ENCODE data around the gene KLK1. TPM values are rescaled to one million over a fixed set of nuclear protein-coding genes. Genes with fewer than 3 reads are reported as not detected.

KLK1 gene
- total and polyA plus RNA-seq, 2 of the 13 experiments (the other 11 are each of a cell fraction or from before 2014, with no cell fraction given): not detected

DNA sequence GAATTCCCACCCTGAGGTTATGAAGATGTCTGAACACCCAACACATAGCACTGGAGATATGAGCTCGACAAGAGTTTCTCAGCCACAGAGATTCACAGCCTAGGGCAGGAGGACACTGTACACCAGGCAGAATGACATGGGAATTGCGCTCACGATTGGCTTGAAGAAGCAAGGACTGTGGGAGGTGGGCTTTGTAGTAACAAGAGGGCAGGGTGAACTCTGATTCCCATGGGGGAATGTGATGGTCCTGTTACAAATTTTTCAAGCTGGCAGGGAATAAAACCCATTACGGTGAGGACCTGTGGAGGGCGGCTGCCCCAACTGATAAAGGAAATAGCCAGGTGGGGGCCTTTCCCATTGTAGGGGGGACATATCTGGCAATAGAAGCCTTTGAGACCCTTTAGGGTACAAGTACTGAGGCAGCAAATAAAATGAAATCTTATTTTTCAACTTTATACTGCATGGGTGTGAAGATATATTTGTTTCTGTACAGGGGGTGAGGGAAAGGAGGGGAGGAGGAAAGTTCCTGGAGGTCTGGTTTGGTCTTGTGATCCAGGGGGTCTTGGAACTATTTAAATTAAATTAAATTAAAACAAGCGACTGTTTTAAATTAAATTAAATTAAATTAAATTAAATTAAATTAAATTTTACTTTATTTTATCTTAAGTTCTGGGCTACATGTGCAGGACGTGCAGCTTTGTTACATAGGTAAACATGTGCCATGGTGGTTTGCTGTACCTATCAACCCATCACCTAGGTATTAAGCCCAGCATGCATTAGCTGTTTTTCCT is 38.1 kb upstream of the KLK1 start:
- H3K79me2 ChIP-seq (ENCODE audit: insufficient read depth, low read length): no peaks in the 10 kb centered on the region
- H3K4me2 ChIP-seq (ENCODE audit: low read depth, low read length): no peak overlapping the region
- 28% methylated on average over 7 of the region's 7 CpGs for WGBS (ENCODE audit: low lambda C conversion rate)
- DNase-seq (ENCODE audit: low spot score) (no peak), FAIRE-seq (no peak), ATAC-seq (no peak)
- no peak overlapping the region for H3K9ac ChIP-seq (ENCODE audit: insufficient read depth, low read depth, low read length)
- TF ChIP-seq, protein P1, sequence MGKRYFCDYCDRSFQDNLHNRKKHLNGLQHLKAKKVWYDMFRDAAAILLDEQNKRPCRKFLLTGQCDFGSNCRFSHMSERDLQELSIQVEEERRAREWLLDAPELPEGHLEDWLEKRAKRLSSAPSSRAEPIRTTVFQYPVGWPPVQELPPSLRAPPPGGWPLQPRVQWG (CRISPR knock-in tag; IDR thresholded peaks at IDR 0.05; ENCODE audit: borderline replicate concordance, low read depth): no peak
- TF ChIP-seq CEBPG (CRISPR knock-in tag; IDR thresholded peaks at IDR 0.05) (no peak), TBP (CRISPR knock-in tag; IDR thresholded peaks at IDR 0.05) (no peak), SRSF4 (IDR thresholded peaks at IDR 0.05; ENCODE audit: low read depth, low read length, poor library complexity, severe bottlenecking) (no peak), ZSCAN9 (CRISPR knock-in tag; IDR thresholded peaks at IDR 0.05; ENCODE audit: borderline replicate concordance) (no peak), ATAD3A (CRISPR knock-in tag; IDR thresholded peaks at IDR 0.05) (no peak), AGO2 (optimal IDR thresholded peaks at IDR 0.05; ENCODE audit: low read depth, low read length) (no peak), SIX1 (CRISPR knock-in tag; IDR thresholded peaks at IDR 0.05; ENCODE audit: borderline replicate concordance) (no peak), ZSCAN30 (CRISPR knock-in tag; IDR thresholded peaks at IDR 0.05) (no peak), SRF (IDR thresholded peaks at IDR 0.05; ENCODE audit: low read depth, low read length) (no peak)
- TF ChIP-seq, protein P2, sequence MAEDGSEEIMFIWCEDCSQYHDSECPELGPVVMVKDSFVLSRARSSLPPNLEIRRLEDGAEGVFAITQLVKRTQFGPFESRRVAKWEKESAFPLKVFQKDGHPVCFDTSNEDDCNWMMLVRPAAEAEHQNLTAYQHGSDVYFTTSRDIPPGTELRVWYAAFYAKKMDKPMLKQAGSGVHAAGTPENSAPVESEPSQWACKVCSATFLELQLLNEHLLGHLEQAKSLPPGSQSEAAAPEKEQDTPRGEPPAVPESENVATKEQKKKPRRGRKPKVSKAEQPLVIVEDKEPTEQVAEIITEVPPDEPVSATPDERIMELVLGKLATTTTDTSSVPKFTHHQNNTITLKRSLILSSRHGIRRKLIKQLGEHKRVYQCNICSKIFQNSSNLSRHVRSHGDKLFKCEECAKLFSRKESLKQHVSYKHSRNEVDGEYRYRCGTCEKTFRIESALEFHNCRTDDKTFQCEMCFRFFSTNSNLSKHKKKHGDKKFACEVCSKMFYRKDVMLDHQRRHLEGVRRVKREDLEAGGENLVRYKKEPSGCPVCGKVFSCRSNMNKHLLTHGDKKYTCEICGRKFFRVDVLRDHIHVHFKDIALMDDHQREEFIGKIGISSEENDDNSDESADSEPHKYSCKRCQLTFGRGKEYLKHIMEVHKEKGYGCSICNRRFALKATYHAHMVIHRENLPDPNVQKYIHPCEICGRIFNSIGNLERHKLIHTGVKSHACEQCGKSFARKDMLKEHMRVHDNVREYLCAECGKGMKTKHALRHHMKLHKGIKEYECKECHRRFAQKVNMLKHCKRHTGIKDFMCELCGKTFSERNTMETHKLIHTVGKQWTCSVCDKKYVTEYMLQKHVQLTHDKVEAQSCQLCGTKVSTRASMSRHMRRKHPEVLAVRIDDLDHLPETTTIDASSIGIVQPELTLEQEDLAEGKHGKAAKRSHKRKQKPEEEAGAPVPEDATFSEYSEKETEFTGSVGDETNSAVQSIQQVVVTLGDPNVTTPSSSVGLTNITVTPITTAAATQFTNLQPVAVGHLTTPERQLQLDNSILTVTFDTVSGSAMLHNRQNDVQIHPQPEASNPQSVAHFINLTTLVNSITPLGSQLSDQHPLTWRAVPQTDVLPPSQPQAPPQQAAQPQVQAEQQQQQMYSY (CRISPR knock-in tag; IDR thresholded peaks at IDR 0.05): no peak
- TF ChIP-seq, protein P3, sequence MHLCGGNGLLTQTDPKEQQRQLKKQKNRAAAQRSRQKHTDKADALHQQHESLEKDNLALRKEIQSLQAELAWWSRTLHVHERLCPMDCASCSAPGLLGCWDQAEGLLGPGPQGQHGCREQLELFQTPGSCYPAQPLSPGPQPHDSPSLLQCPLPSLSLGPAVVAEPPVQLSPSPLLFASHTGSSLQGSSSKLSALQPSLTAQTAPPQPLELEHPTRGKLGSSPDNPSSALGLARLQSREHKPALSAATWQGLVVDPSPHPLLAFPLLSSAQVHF (CRISPR knock-in tag; IDR thresholded peaks at IDR 0.05): no peak
- TF ChIP-seq, protein P4, sequence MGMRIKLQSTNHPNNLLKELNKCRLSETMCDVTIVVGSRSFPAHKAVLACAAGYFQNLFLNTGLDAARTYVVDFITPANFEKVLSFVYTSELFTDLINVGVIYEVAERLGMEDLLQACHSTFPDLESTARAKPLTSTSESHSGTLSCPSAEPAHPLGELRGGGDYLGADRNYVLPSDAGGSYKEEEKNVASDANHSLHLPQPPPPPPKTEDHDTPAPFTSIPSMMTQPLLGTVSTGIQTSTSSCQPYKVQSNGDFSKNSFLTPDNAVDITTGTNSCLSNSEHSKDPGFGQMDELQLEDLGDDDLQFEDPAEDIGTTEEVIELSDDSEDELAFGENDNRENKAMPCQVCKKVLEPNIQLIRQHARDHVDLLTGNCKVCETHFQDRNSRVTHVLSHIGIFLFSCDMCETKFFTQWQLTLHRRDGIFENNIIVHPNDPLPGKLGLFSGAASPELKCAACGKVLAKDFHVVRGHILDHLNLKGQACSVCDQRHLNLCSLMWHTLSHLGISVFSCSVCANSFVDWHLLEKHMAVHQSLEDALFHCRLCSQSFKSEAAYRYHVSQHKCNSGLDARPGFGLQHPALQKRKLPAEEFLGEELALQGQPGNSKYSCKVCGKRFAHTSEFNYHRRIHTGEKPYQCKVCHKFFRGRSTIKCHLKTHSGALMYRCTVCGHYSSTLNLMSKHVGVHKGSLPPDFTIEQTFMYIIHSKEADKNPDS (CRISPR knock-in tag; IDR thresholded peaks at IDR 0.05): no peak
- TF ChIP-seq, protein P5, sequence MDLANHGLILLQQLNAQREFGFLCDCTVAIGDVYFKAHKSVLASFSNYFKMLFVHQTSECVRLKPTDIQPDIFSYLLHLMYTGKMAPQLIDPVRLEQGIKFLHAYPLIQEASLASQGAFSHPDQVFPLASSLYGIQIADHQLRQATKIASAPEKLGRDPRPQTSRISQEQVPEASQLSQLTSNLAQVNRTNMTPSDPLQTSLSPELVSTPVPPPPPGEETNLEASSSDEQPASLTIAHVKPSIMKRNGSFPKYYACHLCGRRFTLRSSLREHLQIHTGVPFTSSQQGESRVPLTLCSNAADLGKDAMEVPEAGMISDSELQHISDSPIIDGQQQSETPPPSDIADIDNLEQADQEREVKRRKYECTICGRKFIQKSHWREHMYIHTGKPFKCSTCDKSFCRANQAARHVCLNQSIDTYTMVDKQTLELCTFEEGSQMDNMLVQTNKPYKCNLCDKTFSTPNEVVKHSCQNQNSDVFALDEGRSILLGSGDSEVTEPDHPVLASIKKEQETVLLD (CRISPR knock-in tag; IDR thresholded peaks at IDR 0.05; ENCODE audit: low read depth): no peak
- H3K27ac ChIP-seq (ENCODE audit: extremely low read length, insufficient read depth, low read length): no peak overlapping the region
- H4K20me1 ChIP-seq (ENCODE audit: insufficient read depth, low read length): no peaks in the 10 kb centered on the region
- BruUV-seq (replicated peaks): no TSS peak
- ChIA-PET POLR2A (no interaction called here), CTCF (ENCODE audit: low intra/inter-chr PET ratio, low total read pairs) (no interaction called here)
- H3K4me3 ChIP-seq (replicated peaks in 1 of 3; ENCODE audit: insufficient read depth in 1 of 3, low read depth in 2 of 3, low read length in 3 of 3): no peak overlapping the region
- H3K36me3 ChIP-seq (replicated peaks in 1 of 2; ENCODE audit: control insufficient read depth in 1 of 2, insufficient read depth in 2 of 2, low read length in 2 of 2): no peaks in the 10 kb centered on the region
- H3K9me3 ChIP-seq (ENCODE audit: low read length): no peaks in the 10 kb centered on the region
- no peaks in the 10 kb centered on the region for H3K4me1 ChIP-seq (ENCODE audit: insufficient read depth, low read length)
- in situ Hi-C loops (cut with HindIII; ENCODE audit: extremely low pct_ligation_motif_present, low pct_unique_long_range_greater_than_20kb): no loop called here
- intact Hi-C loops (cut with micrococcal nuclease; ENCODE audit: unreplicated experiment): no loop called here
- H2AFZ ChIP-seq (ENCODE audit: low read length): no peak overlapping the region
- peaks cover 3 to 26% of the 10 kb centered on the region in 2 experiments; a peak in 4 of 5 replicates for H3K27me3 ChIP-seq (ENCODE audit: control insufficient read depth in 1 of 2, insufficient read depth in 2 of 2, low read length in 2 of 2)

Data from HepG2 (cell line).